Testis (tissue), 3 donors: ENCODE results near the gene MGAT5B. TPM values are rescaled to one million over a fixed set of nuclear protein-coding genes. Genes with fewer than 3 reads are reported as not detected.

ENCODE experiments used
- DNase-seq: peaks from one replicate; pipeline ENCODE4 v3.0.0-alpha.2; 2019
- H3K27ac ChIP-seq, 2 donors: fragments of 200-600 bp; sonication (generic); one replicate each; pipeline ENCODE4 v1.5.1; 2019
- H3K27me3 ChIP-seq: fragments of 200-600 bp; sonication (generic); one replicate; pipeline ENCODE4 v1.5.1; 2019
- H3K36me3 ChIP-seq: fragments of 200-600 bp; sonication (generic); one replicate; pipeline ENCODE4 v1.5.1; 2017; ENCODE audit warnings: low read depth; ENCODE audit errors: missing control alignments
- H3K4me1 ChIP-seq: fragments of 200-600 bp; sonication (generic); one replicate; pipeline ENCODE4 v1.5.1; 2019
- H3K4me3 ChIP-seq, 2 donors: fragments of 200-600 bp; sonication (generic); one replicate each; pipeline ENCODE4 v1.5.1; 2017 to 2019
- H3K9me3 ChIP-seq: fragments of 200-600 bp; sonication (generic); one replicate; pipeline ENCODE4 v1.5.1; 2017
- POLR2A ChIP-seq: fragments of 450-650 bp; IDR thresholded peaks from one replicate; pipeline ENCODE4 v1.6.1; 2017; ENCODE audit warnings: antibody characterized with exemption, mild to moderate bottlenecking, moderate library complexity
- WGBS, 2 donors: methylation state at CpG; one replicate each; pipeline ENCODE4 v1.1.5; 2018; 5-methylcytosine and 5-hydroxymethylcytosine counted together
- intact Hi-C: fragments of 100-400 bp; cut with DNase I; formaldehyde crosslinking; loops from one replicate; pipeline ENCODE4 v1.15.1; 2023; ENCODE audit warnings: low total_unique reads
- polyA plus RNA-seq: library from polyadenylated mRNA; stranded (reverse); fragments of 350-450 nt; fragmentation: Illumina TruSeq; extraction: RNeasy Lipid Tissue Mini Kit (QIAGEN cat#74804); gene quantifications from one replicate; pipeline ENCODE4 v1.2.3, GENCODE V29; 2014; ENCODE audit warnings: low read depth, low replicate concordance; ENCODE audit not compliant: insufficient read depth
- total RNA-seq, 2 donors: library from RNA; depleted of rRNA; stranded (reverse); fragments of >200 nt; gene quantifications; one replicate each; pipeline ENCODE4 v1.2.3, GENCODE V29; 2016
- TF ChIP-seq, protein P1 (sequence below), 3 experiments: fragments of 450-650 bp in 2 of 3; fragments of 200-600 bp in 1 of 3; sonication (generic) in 1 of 3; IDR thresholded peaks; one replicate each; pipeline ENCODE4 v1.5.1; 2016 to 2019; ENCODE audit warnings: antibody characterized with exemption in 3 of 3, mild to moderate bottlenecking in 2 of 3, moderate library complexity in 1 of 3

The MGAT5B gene
- total and polyA plus RNA-seq, 3 donors from 2014 or later, result 4.6 to 10.9 (median 9.0) TPM

GRCh38 chr17:76872221-76872873, 4.1 kb downstream of the MGAT5B start:
- Histone ChIP-seq H3K9me3 (no peaks in the 10 kb centered on the region), H3K36me3 (no peaks in the 10 kb centered on the region), H3K4me1 (no peaks in the 10 kb centered on the region), H3K27ac (no peak overlapping the region), H3K27me3 (peaks cover 5% of the 10 kb centered on the region), H3K4me3 (no peak overlapping the region)
- 85 to 89% methylated on average over 14 of the region's 14 CpGs for WGBS, 2 donors
- DNase-seq, result no peak
- TF ChIP-seq, protein P1, sequence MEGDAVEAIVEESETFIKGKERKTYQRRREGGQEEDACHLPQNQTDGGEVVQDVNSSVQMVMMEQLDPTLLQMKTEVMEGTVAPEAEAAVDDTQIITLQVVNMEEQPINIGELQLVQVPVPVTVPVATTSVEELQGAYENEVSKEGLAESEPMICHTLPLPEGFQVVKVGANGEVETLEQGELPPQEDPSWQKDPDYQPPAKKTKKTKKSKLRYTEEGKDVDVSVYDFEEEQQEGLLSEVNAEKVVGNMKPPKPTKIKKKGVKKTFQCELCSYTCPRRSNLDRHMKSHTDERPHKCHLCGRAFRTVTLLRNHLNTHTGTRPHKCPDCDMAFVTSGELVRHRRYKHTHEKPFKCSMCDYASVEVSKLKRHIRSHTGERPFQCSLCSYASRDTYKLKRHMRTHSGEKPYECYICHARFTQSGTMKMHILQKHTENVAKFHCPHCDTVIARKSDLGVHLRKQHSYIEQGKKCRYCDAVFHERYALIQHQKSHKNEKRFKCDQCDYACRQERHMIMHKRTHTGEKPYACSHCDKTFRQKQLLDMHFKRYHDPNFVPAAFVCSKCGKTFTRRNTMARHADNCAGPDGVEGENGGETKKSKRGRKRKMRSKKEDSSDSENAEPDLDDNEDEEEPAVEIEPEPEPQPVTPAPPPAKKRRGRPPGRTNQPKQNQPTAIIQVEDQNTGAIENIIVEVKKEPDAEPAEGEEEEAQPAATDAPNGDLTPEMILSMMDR (IDR thresholded peaks at IDR 0.05), result no peak
- no peak for TF ChIP-seq POLR2A
- intact Hi-C loops, result no loop called here

DNA sequence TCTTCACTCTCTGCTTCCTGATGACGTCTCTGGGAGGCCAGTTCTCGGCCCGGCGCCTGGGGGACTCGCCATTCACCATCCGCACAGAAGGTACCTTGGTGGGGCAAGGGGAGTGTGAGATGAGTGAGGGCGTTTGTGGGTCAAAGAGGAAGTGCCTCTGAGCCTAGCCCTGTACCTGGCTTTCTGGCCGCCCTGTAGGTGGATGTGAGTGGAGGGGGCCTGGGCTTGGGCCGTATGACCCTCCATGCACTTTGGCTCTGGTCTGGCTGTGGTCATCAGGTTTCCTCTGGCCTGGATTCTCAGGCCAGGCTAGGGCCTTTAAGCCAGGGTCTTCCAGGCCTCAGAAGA, 4.6 kb downstream of the MGAT5B start:
- 86 to 92% methylated on average over 6 to 9 of the region's 9 CpGs for WGBS, 2 donors
- Histone ChIP-seq H3K27ac (no peak overlapping the region), H3K4me3 (no peak overlapping the region), H3K9me3 (no peaks in the 10 kb centered on the region), H3K27me3 (peaks cover 5% of the 10 kb centered on the region), H3K4me1 (no peaks in the 10 kb centered on the region), H3K36me3 (no peaks in the 10 kb centered on the region)
- intact Hi-C loops, result no loop called here
- no peak for DNase-seq
- TF ChIP-seq, protein P1 (IDR thresholded peaks at IDR 0.05), result no peak
- no peak for TF ChIP-seq POLR2A

- Histone ChIP-seq H3K9me3 (no peaks in the 10 kb centered on the region), H3K4me1 (no peaks in the 10 kb centered on the region), H3K27me3 (peaks cover 5% of the 10 kb centered on the region), H3K36me3 (no peaks in the 10 kb centered on the region), H3K4me3 (no peak overlapping the region), H3K27ac (no peak overlapping the region)
- TF ChIP-seq, protein P1 (IDR thresholded peaks at IDR 0.05), result no peak
- TF ChIP-seq POLR2A, result no peak
- intact Hi-C loops, result no loop called here
- 77 to 93% methylated on average over 4 of the region's 4 CpGs for WGBS, 2 donors
- no peak for DNase-seq
Measured at GRCh38 chr17:76873856-76874255, 5.7 kb downstream of the MGAT5B start.

DNA sequence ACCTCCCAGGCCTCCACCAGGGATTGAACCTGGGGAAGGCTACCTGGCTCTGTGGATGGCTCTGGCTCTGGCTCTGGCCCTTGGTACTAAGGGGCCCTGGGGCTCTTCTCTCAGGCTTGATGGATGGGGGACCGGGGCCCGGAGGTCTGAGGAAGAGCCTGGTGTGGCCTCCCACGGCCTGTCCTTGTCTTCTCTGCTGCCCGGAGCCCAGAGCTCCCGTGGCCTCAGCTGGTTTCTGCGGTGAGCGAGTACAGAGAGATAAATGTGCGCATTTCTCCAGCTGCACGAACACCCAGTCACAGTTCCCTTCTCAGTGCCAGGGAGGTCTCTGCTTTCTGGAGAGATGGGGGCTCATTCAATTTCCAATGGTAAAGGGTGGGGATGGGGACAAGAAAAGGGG, 9.2 kb downstream of the MGAT5B start:
- DNase-seq, result no peak
- no peaks in the 10 kb centered on the region for H3K27me3 ChIP-seq
- TF ChIP-seq, protein P1 (IDR thresholded peaks at IDR 0.05), result no peak
- no peaks in the 10 kb centered on the region for H3K36me3 ChIP-seq
- no peaks in the 10 kb centered on the region for H3K9me3 ChIP-seq
- H3K4me1 ChIP-seq, result no peaks in the 10 kb centered on the region
- H3K27ac ChIP-seq, result no peak overlapping the region
- no peak overlapping the region for H3K4me3 ChIP-seq
- WGBS, 2 donors, result 68 to 76% methylated on average over 9 of the region's 9 CpGs
- intact Hi-C loops, result no loop called here

DNA sequence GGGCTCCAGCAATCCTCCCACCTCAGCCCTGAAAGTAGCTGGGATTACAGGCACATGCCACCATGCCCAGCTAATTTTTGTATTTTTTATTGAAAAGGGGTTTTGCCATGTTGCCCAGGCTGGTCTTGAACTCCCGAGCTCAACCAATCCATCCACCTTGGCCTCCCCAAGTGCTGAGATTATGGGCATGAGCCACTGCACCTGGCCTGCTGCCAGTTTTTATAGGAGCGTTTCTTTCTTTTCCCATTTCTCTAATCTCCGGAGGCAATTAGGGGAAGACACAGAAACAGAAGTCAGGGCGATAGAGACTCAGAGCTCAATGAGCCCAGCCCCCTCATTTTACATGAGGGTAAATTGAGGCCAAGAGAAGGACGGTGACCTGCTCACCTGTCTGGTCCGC, 10.4 kb downstream of the MGAT5B start:
- Histone ChIP-seq H3K9me3 (no peaks in the 10 kb centered on the region), H3K27ac (no peak overlapping the region), H3K4me1 (no peaks in the 10 kb centered on the region), H3K4me3 (no peak overlapping the region), H3K27me3 (no peaks in the 10 kb centered on the region), H3K36me3 (no peaks in the 10 kb centered on the region)
- intact Hi-C loops, result no loop called here
- no peak for DNase-seq
- TF ChIP-seq, protein P1 (IDR thresholded peaks at IDR 0.05), result no peak
- TF ChIP-seq POLR2A, result no peak
- 77 to 80% methylated on average over 6 of the region's 6 CpGs for WGBS, 2 donors
